Measurements from ENCODE around the gene DNAI1.

- no peak for TF ChIP-seq POLR2A (IDR thresholded peaks at IDR 0.05)
- TF ChIP-seq CTCF (IDR thresholded peaks at IDR 0.05), result no peak
These were observed 49.9 kb downstream of the DNAI1 start for GRCh38 chr9:34508463-34508862.

All from tibial nerve (tissue), 3 donors.